Rectal smooth muscle tissue (tissue), 1 donor: ENCODE data around the gene DHX16.

ENCODE experiments used
- H3K27ac ChIP-seq: one replicate; pipeline ENCODE4 v1.7.0; 2013; ENCODE audit warnings: low read depth, low read length, inconsistent platforms
- H3K27me3 ChIP-seq: one replicate; pipeline ENCODE4 v1.7.0; 2013; ENCODE audit warnings: low read length; ENCODE audit not compliant: control insufficient read depth, insufficient read depth
- H3K36me3 ChIP-seq: one replicate; pipeline ENCODE4 v1.7.0; 2013; ENCODE audit warnings: low read length; ENCODE audit not compliant: control insufficient read depth, insufficient read depth
- H3K4me1 ChIP-seq: one replicate; pipeline ENCODE4 v1.7.0; 2013; ENCODE audit warnings: low read length; ENCODE audit not compliant: control insufficient read depth, insufficient read depth
- H3K4me3 ChIP-seq: one replicate; pipeline ENCODE4 v1.7.0; 2013; ENCODE audit warnings: low read length
- H3K9ac ChIP-seq: one replicate; pipeline ENCODE4 v1.7.0; 2013; ENCODE audit warnings: low read length

The DHX16 gene

GRCh38 chr6:30655743-30656094, 17.1 kb downstream of the DHX16 start:
- Histone ChIP-seq H3K4me1 (no peaks in the 10 kb centered on the region), H3K9ac (no peak overlapping the region), H3K27me3 (no peaks in the 10 kb centered on the region), H3K27ac (no peak overlapping the region), H3K36me3 (peaks cover 63% of the 10 kb centered on the region), H3K4me3 (no peak overlapping the region)

DNA sequence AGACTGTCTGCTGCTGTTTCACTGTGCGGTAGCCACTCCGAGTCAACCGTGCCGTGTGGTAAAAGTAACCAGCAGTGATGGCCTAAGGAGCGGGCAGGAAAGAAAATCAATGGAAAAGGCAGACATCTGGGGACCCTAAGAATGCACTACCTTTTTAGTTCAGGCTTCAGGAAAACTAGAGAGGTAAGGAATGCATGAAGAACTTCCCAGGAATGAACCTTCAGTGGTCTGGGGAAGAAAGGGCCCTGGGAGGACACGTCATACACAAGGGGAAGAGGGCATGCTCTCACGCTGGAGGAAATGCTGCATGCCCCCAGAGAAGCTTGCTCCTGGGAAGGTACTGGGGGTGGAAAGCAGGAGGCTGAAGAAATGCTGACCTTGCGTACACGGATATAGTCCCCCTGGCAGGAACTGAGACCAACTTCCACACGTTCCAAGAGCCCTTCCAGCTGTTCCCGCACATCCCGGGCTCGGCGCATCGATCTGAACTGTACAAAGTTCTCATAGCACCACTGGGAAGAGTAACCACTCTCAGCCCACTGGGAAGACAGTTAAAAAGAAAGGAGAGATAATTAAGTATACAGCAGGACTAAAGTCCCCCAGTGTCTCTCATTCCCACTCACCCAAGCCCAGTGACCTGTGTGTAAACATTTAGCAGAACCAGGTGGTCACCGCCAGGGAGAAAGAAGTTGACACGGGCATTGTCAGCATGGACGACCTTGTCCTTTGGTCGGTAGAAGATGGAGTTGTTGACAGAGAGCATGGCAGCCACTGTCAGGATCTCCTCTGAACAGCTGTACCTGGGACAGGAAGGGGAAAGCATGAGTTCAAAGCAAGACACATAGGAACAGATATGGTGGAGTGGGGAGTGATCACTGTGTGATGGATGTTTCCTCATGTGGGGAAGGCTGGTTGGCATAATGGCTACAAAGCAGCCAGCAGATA, 17.7 kb downstream of the DHX16 start:
- Histone ChIP-seq H3K4me1 (no peaks in the 10 kb centered on the region), H3K9ac (no peak overlapping the region), H3K27ac (no peak overlapping the region), H3K27me3 (no peaks in the 10 kb centered on the region), H3K4me3 (no peak overlapping the region), H3K36me3 (peaks cover 59% of the 10 kb centered on the region)

- no peak overlapping the region for H3K9ac ChIP-seq
- no peak overlapping the region for H3K4me3 ChIP-seq
- H3K4me1 ChIP-seq, result peaks cover 5% of the 10 kb centered on the region
- peaks cover 30% of the 10 kb centered on the region for H3K36me3 ChIP-seq
- H3K27me3 ChIP-seq, result no peaks in the 10 kb centered on the region
- no peak overlapping the region for H3K27ac ChIP-seq
These were observed 21.7 kb downstream of the DHX16 start for GRCh38 chr6:30651143-30651542.

GRCh38 chr6:30647242-30648116, 25.3 kb downstream of the DHX16 start:
- Histone ChIP-seq H3K27ac (peak overlapping the region; percentile 98), H3K4me3 (peak overlapping the region; percentile 92), H3K4me1 (peaks cover 5% of the 10 kb centered on the region), H3K27me3 (no peaks in the 10 kb centered on the region), H3K36me3 (peaks cover 19% of the 10 kb centered on the region), H3K9ac (peak overlapping the region; percentile 98)

- H3K27ac ChIP-seq, result peak within 1 kb of the TSS; percentile 98
- H3K9ac ChIP-seq, result peak within 1 kb of the TSS; percentile 98
- peaks cover 12% of the 10 kb centered on the region for H3K36me3 ChIP-seq
- H3K4me3 ChIP-seq, result peak within 1 kb of the TSS; percentile 92
- peaks cover 5% of the 10 kb centered on the region for H3K4me1 ChIP-seq
- no peaks in the 10 kb centered on the region for H3K27me3 ChIP-seq
These were observed 26.2 kb downstream of the DHX16 start, which contains the start of gene C6orf136 for GRCh38 chr6:30646450-30647241. Gene C6orf136, plus strand, starts transcription at chr6:30647133. Its CDS starts 99 bp downstream, at chr6:30647232.

DNA sequence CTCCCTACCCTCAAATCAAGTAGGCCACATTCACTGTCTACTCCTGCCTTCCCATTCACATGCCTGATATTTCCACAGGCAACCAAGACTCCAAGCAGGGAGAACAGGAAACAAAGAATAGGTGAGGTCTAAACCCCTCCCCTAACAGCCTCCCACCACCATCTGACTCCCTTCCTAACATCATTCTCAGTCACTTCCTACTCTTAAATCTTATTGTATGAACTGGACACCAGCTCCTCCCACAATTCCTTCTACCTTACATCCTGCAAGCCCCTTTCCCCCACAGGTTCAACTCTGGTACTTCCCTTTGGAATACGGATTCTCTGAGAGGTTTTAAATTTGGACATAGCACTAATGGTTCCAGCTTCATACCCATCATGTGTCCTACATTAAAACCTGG, 26.8 kb downstream of the DHX16 start:
- H3K36me3 ChIP-seq, result peaks cover 11% of the 10 kb centered on the region
- no peak overlapping the region for H3K4me3 ChIP-seq

DNA sequence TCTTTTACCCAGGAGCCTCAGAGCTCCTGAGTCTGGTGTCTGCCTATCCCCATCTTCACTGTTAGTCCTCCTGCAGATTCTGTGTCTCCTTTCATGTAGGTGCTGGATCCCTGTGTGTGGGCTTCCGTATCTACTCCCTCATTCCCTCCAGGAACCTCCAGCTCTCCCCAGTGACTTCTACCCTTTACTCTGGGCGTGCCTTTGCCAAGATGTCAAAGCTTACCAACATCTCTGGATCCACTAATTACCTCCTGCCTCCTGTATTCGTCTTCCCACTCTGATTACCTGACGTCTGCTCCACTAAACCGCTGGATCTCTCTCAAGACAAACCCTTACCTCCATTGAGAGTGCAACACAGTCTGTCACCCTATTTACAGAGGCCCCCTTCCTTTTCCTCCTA, 28.0 kb downstream of the DHX16 start:
- no peaks in the 10 kb centered on the region for H3K27me3 ChIP-seq
- no peak overlapping the region for H3K9ac ChIP-seq
- peaks cover 5% of the 10 kb centered on the region for H3K4me1 ChIP-seq
- H3K27ac ChIP-seq, result no peak overlapping the region
- peaks cover 20% of the 10 kb centered on the region for H3K36me3 ChIP-seq
- no peak overlapping the region for H3K4me3 ChIP-seq

More for the DNA sequence above, 26.8 kb downstream of the DHX16 start:
- H3K27me3 ChIP-seq, result no peaks in the 10 kb centered on the region
- peaks cover 5% of the 10 kb centered on the region for H3K4me1 ChIP-seq
- no peak overlapping the region for H3K27ac ChIP-seq
- no peak overlapping the region for H3K9ac ChIP-seq

- Histone ChIP-seq H3K36me3 (peaks cover 20% of the 10 kb centered on the region), H3K4me3 (no peak overlapping the region), H3K27ac (no peak overlapping the region), H3K4me1 (peaks cover 5% of the 10 kb centered on the region), H3K27me3 (no peaks in the 10 kb centered on the region), H3K9ac (no peak overlapping the region)
These were observed 29.1 kb downstream of the DHX16 start for GRCh38 chr6:30643656-30644055.

DNA sequence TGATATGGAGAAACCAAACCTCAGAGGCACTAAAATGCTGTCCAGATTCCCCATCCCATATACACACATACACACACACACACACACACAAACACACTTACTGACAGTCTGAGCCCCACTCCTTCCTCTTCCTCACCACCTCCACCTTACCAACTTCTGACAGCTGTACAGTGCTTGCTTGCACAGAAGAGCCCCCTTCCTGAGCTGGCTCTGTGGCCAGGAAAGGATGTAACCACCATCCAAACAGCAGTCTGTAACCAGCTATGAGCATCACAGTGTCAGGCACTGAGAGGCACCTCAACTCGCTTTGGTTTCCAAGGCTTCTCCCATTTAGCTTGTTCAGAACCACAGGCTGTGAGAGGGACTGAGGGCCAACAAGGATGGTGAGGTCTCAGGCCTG, 31.8 kb downstream of the DHX16 start:
- Histone ChIP-seq H3K27me3 (no peaks in the 10 kb centered on the region), H3K4me1 (no peaks in the 10 kb centered on the region), H3K4me3 (no peak overlapping the region), H3K9ac (no peak overlapping the region), H3K36me3 (peaks cover 20% of the 10 kb centered on the region), H3K27ac (no peak overlapping the region)

DNA sequence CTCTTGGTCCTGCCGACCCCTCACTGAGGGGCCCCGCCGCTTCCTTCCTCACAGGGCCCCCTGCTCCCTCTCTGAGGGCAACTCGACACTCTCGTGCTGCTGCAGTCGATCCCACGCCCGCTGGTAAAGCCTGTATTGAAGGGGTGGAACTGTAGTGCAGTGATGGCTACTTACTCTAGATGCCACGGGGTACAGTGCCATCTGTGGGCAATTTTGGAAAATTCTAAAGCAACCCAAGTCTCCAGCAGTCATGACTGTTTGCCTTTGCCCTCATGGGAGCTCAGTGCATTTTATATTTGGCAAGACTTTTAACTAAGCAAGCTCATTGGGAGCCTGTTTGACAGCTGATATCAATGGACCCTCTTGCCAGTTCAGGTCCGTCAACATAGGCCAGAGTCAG, 32.3 kb downstream of the DHX16 start:
- H3K9ac ChIP-seq, result no peak overlapping the region
- H3K4me3 ChIP-seq, result no peak overlapping the region
- H3K4me1 ChIP-seq, result no peaks in the 10 kb centered on the region
- H3K36me3 ChIP-seq, result peaks cover 18% of the 10 kb centered on the region
- no peak overlapping the region for H3K27ac ChIP-seq
- H3K27me3 ChIP-seq, result no peaks in the 10 kb centered on the region

DNA sequence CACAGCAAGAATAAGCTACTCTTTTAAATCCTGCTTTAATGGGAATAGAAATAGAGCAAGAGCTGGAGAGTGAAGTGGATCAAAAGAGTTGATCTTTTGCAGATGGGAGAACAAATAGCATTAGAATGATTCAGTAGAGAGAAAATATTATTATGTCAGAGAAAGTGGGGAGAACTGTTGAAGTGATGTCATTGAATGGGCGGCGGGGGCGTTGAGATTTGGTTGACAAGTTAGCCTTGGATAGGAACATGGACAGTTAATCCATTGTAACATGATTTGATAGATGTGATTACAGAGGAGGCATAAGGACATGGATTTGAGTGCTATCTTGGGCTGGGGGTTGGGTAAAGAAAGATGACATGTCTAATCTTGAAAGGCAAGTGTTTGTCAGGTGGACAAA, 37.0 kb downstream of the DHX16 start:
- no peak overlapping the region for H3K4me3 ChIP-seq
- no peak overlapping the region for H3K9ac ChIP-seq
- no peaks in the 10 kb centered on the region for H3K4me1 ChIP-seq
- H3K27me3 ChIP-seq, result no peaks in the 10 kb centered on the region
- H3K36me3 ChIP-seq, result peaks cover 11% of the 10 kb centered on the region
- H3K27ac ChIP-seq, result no peak overlapping the region
